Glutamatergic neuron (in vitro differentiated cells): ENCODE measurements around the gene DENND2C. TPM values are rescaled to one million over a fixed set of nuclear protein-coding genes. Genes with fewer than 3 reads are reported as not detected.

ENCODE experiments used
- DNase-seq: peaks from one replicate; pipeline ENCODE4 v3.0.0; 2022
- H3K27ac Mint-ChIP-seq: one replicate; pipeline ENCODE4 v1.8.0; 2020; ENCODE audit warnings: mild to moderate bottlenecking, mixed read lengths, inconsistent platforms; ENCODE audit not compliant: unreplicated experiment
- H3K27me3 Mint-ChIP-seq: one replicate; pipeline ENCODE4 v1.8.0; 2020; ENCODE audit warnings: mild to moderate bottlenecking, moderate library complexity, mixed read lengths, inconsistent platforms; ENCODE audit not compliant: unreplicated experiment
- H3K36me3 Mint-ChIP-seq: one replicate; pipeline ENCODE4 v1.8.0; 2020; ENCODE audit warnings: mild to moderate bottlenecking, mixed read lengths, inconsistent platforms; ENCODE audit not compliant: unreplicated experiment
- H3K4me1 Mint-ChIP-seq: one replicate; pipeline ENCODE4 v1.8.0; 2020; ENCODE audit warnings: mild to moderate bottlenecking, low read depth, mixed read lengths, inconsistent platforms; ENCODE audit not compliant: unreplicated experiment
- H3K4me3 Mint-ChIP-seq: one replicate; pipeline ENCODE4 v1.8.0; 2020; ENCODE audit warnings: mild to moderate bottlenecking, mixed read lengths, inconsistent platforms; ENCODE audit not compliant: unreplicated experiment
- H3K9me3 Mint-ChIP-seq: one replicate; pipeline ENCODE4 v1.8.0; 2020; ENCODE audit warnings: mild to moderate bottlenecking, moderate library complexity, mixed read lengths, inconsistent platforms; ENCODE audit not compliant: unreplicated experiment
- CTCF ChIP-seq: fragments of 200-600 bp; sonication (generic); IDR thresholded peaks from one replicate; pipeline ENCODE4 v1.5.0; 2021; ENCODE audit not compliant: partially characterized antibody, unreplicated experiment
- total RNA-seq: library from RNA; stranded (reverse); fragmentation: NEBNext Ultra II Directional; extraction: Animal tissue kit (Norgen Biotek cat#: 25700); gene quantifications from one replicate; pipeline ENCODE4 v1.2.1, GENCODE V29; 2021; ENCODE audit not compliant: unreplicated experiment

Gene DENND2C
- total RNA-seq, 1 donor from 2014 or later, result 0.54 TPM

- TF ChIP-seq CTCF, result no peak
- no peak overlapping the region for H3K27ac Mint-ChIP-seq
- H3K27me3 Mint-ChIP-seq, result no peaks in the 10 kb centered on the region
- no peaks in the 10 kb centered on the region for H3K9me3 Mint-ChIP-seq
- H3K36me3 Mint-ChIP-seq, result no peaks in the 10 kb centered on the region
- no peak overlapping the region for H3K4me3 Mint-ChIP-seq
- DNase-seq, result no peak
- no peaks in the 10 kb centered on the region for H3K4me1 Mint-ChIP-seq
These were observed 16.0 kb upstream of the DENND2C start for GRCh38 chr1:114685851-114686250.

- TF ChIP-seq CTCF, result no peak
- Mint-ChIP-seq H3K36me3 (no peaks in the 10 kb centered on the region), H3K4me1 (no peaks in the 10 kb centered on the region), H3K27me3 (peaks cover 3% of the 10 kb centered on the region), H3K9me3 (no peaks in the 10 kb centered on the region), H3K27ac (no peak overlapping the region), H3K4me3 (no peak overlapping the region)
- DNase-seq, result no peak
These were observed 7.8 kb upstream of the DENND2C start for GRCh38 chr1:114677691-114678090.

- Mint-ChIP-seq H3K9me3 (no peaks in the 10 kb centered on the region), H3K36me3 (no peaks in the 10 kb centered on the region), H3K27ac (no peak overlapping the region), H3K27me3 (peaks cover 3% of the 10 kb centered on the region), H3K4me3 (no peak overlapping the region), H3K4me1 (no peaks in the 10 kb centered on the region)
- no peak for DNase-seq
- TF ChIP-seq CTCF, result no peak
These were observed 6.3 kb upstream of the DENND2C start for GRCh38 chr1:114676115-114676514.

- H3K36me3 Mint-ChIP-seq, result no peaks in the 10 kb centered on the region
- H3K4me3 Mint-ChIP-seq, result no peak overlapping the region
- no peak for TF ChIP-seq CTCF
- DNase-seq, result no peak
- no peak overlapping the region for H3K27ac Mint-ChIP-seq
- peaks cover 2% of the 10 kb centered on the region for H3K9me3 Mint-ChIP-seq
- H3K27me3 Mint-ChIP-seq, result peaks cover 2% of the 10 kb centered on the region
- H3K4me1 Mint-ChIP-seq, result no peaks in the 10 kb centered on the region
These were observed 2.1 kb upstream of the DENND2C start for GRCh38 chr1:114671939-114672275.

- no peak overlapping the region for H3K4me3 Mint-ChIP-seq
- H3K27ac Mint-ChIP-seq, result no peak overlapping the region
- peaks cover 2% of the 10 kb centered on the region for H3K9me3 Mint-ChIP-seq
- H3K27me3 Mint-ChIP-seq, result peaks cover 2% of the 10 kb centered on the region
- no peak for TF ChIP-seq CTCF
- DNase-seq, result no peak
- no peaks in the 10 kb centered on the region for H3K36me3 Mint-ChIP-seq
- H3K4me1 Mint-ChIP-seq, result no peaks in the 10 kb centered on the region
These were observed 1.4 kb upstream of the DENND2C start for GRCh38 chr1:114671011-114671938.
